Activated CD4-positive, alpha-beta T cell treated with anti-CD3 and anti-CD28 coated beads for 24 hours (primary cell): ENCODE results near the gene PRKAR2A.

Experiments used
- DNase-seq, 2 donors: peaks; one replicate each; pipeline ENCODE4 v3.0.0-alpha.2; 2020; ENCODE audit warnings: low read depth in 2 of 2

The PRKAR2A gene

GRCh38 chr3:48847504-48848423, at the start of gene PRKAR2A:
PRKAR2A (minus strand) TSS chr3:48847874; CDS start chr3:48847596, 278 bp downstream.
- DNase-seq: peak; percentile 66 to 69

- no peak for DNase-seq
These were observed 49.3 kb upstream of the PRKAR2A start for GRCh38 chr3:48896936-48897335.

- no peak for DNase-seq
These were observed 46.8 kb upstream of the PRKAR2A start for GRCh38 chr3:48894516-48894915.

- DNase-seq: no peak
These were observed 43.9 kb upstream of the PRKAR2A start for GRCh38 chr3:48891606-48892005.

GRCh38 chr3:48885753-48886152, 38.1 kb upstream of the PRKAR2A start:
- no peak for DNase-seq

- DNase-seq: no peak
These were observed 34.0 kb upstream of the PRKAR2A start for GRCh38 chr3:48881652-48882114.

- DNase-seq: no peak
These were observed 33.3 kb upstream of the PRKAR2A start for GRCh38 chr3:48881006-48881405.

GRCh38 chr3:48879994-48880377, 32.3 kb upstream of the PRKAR2A start:
- no peak for DNase-seq

- no peak for DNase-seq
These were observed 31.8 kb upstream of the PRKAR2A start for GRCh38 chr3:48879307-48879993.

GRCh38 chr3:48877671-48878070, 30.0 kb upstream of the PRKAR2A start:
- DNase-seq: no peak

GRCh38 chr3:48863122-48863521, 15.4 kb upstream of the PRKAR2A start:
- no peak for DNase-seq

- no peak for DNase-seq
These were observed 11.5 kb upstream of the PRKAR2A start for GRCh38 chr3:48859206-48859605.

- DNase-seq: no peak
These were observed 11.0 kb upstream of the PRKAR2A start for GRCh38 chr3:48858709-48859108.

- DNase-seq: no peak
These were observed 10.0 kb upstream of the PRKAR2A start for GRCh38 chr3:48857641-48858040.

GRCh38 chr3:48856469-48856868, 8.8 kb upstream of the PRKAR2A start:
- no peak for DNase-seq

GRCh38 chr3:48855681-48856447, 8.2 kb upstream of the PRKAR2A start:
- no peak for DNase-seq

- no peak for DNase-seq
These were observed 4.5 kb upstream of the PRKAR2A start for GRCh38 chr3:48852151-48852550.

GRCh38 chr3:48851407-48851806, 3.7 kb upstream of the PRKAR2A start:
- no peak for DNase-seq

GRCh38 chr3:48848816-48849515, 1.3 kb upstream of the PRKAR2A start:
- no peak for DNase-seq

GRCh38 chr3:48847053-48847503, 596 bp downstream of the PRKAR2A start:
- DNase-seq: peak; percentile 22 to 45

- DNase-seq: no peak
These were observed 2.5 kb downstream of the PRKAR2A start for GRCh38 chr3:48845170-48845569.
